Stimulated activated memory B cell treated with anti-CD40 and anti-IgM and Interleukin-4, amounts not matched to agents 10 μg/mL and 1 μg/mL and 100 μg/mL, for 72 hours (primary cell): Measurements from ENCODE around the gene PLCZ1.

Experiments used
- ATAC-seq: fragments of 150-1000 bp; cut with Tn5 transposase; 2 replicates; pipeline ENCODE4 v1.10.0; 2021
- H3K27ac Mint-ChIP-seq: one replicate; pipeline ENCODE4 v1.8.0; 2022; ENCODE audit warnings: mild to moderate bottlenecking, mixed read lengths
- H3K27me3 Mint-ChIP-seq: one replicate; pipeline ENCODE4 v1.8.0; 2022; ENCODE audit warnings: mixed read lengths
- H3K36me3 Mint-ChIP-seq: one replicate; pipeline ENCODE4 v1.8.0; 2022; ENCODE audit warnings: mixed read lengths
- H3K4me1 Mint-ChIP-seq: one replicate; pipeline ENCODE4 v1.8.0; 2022; ENCODE audit warnings: mixed read lengths
- H3K4me3 Mint-ChIP-seq: one replicate; pipeline ENCODE4 v1.8.0; 2022; ENCODE audit warnings: mild to moderate bottlenecking, moderate library complexity, mixed read lengths
- H3K9me3 Mint-ChIP-seq: one replicate; pipeline ENCODE4 v1.8.0; 2022; ENCODE audit warnings: mixed read lengths

Gene PLCZ1

DNA sequence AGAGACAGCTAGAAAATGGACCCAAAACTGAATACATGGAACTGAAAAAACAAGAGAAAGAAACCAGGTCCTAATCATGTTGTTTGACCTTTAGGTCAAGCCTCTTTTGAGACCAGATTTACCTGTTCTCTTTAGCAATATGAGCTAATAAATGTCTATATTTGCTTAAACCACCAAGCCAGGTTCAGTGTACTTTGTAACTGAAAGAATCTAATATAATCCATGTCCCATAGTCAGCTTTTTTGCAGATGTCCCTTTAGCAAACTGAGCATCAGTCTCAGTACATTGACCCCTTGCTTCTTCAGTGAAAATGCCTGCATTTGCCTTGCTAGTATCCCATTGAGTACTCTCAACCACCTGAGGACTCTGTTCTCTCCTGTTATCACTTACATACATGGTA, 61.7 kb downstream of the PLCZ1 start:
- Mint-ChIP-seq H3K9me3 (peaks cover 3% of the 10 kb centered on the region), H3K36me3 (no peaks in the 10 kb centered on the region), H3K4me3 (no peak overlapping the region), H3K27me3 (no peaks in the 10 kb centered on the region), H3K27ac (no peak overlapping the region), H3K4me1 (no peaks in the 10 kb centered on the region)
- no peak for ATAC-seq

- H3K9me3 Mint-ChIP-seq = peaks cover 16% of the 10 kb centered on the region
- no peak overlapping the region for H3K27ac Mint-ChIP-seq
- no peak overlapping the region for H3K4me3 Mint-ChIP-seq
- no peaks in the 10 kb centered on the region for H3K27me3 Mint-ChIP-seq
- no peaks in the 10 kb centered on the region for H3K4me1 Mint-ChIP-seq
- ATAC-seq = no peak
- no peaks in the 10 kb centered on the region for H3K36me3 Mint-ChIP-seq
Measured at GRCh38 chr12:18658829-18659228, 79.0 kb downstream of the PLCZ1 start.

GRCh38 chr12:18658179-18658578, 79.6 kb downstream of the PLCZ1 start:
- no peak overlapping the region for H3K4me3 Mint-ChIP-seq
- H3K4me1 Mint-ChIP-seq = no peaks in the 10 kb centered on the region
- no peaks in the 10 kb centered on the region for H3K36me3 Mint-ChIP-seq
- H3K9me3 Mint-ChIP-seq = peaks cover 15% of the 10 kb centered on the region
- no peak for ATAC-seq
- H3K27ac Mint-ChIP-seq = no peak overlapping the region
- no peaks in the 10 kb centered on the region for H3K27me3 Mint-ChIP-seq

- Mint-ChIP-seq H3K9me3 (peaks cover 11% of the 10 kb centered on the region), H3K36me3 (no peaks in the 10 kb centered on the region), H3K4me1 (no peaks in the 10 kb centered on the region), H3K4me3 (no peak overlapping the region), H3K27me3 (no peaks in the 10 kb centered on the region), H3K27ac (no peak overlapping the region)
- no peak for ATAC-seq
Measured at GRCh38 chr12:18655351-18655750, 82.5 kb downstream of the PLCZ1 start.

- no peak overlapping the region for H3K27ac Mint-ChIP-seq
- no peaks in the 10 kb centered on the region for H3K4me1 Mint-ChIP-seq
- peaks cover 8% of the 10 kb centered on the region for H3K9me3 Mint-ChIP-seq
- no peak overlapping the region for H3K4me3 Mint-ChIP-seq
- no peaks in the 10 kb centered on the region for H3K36me3 Mint-ChIP-seq
- no peak for ATAC-seq
- H3K27me3 Mint-ChIP-seq = no peaks in the 10 kb centered on the region
Measured at GRCh38 chr12:18653465-18653864, 84.3 kb downstream of the PLCZ1 start.

DNA sequence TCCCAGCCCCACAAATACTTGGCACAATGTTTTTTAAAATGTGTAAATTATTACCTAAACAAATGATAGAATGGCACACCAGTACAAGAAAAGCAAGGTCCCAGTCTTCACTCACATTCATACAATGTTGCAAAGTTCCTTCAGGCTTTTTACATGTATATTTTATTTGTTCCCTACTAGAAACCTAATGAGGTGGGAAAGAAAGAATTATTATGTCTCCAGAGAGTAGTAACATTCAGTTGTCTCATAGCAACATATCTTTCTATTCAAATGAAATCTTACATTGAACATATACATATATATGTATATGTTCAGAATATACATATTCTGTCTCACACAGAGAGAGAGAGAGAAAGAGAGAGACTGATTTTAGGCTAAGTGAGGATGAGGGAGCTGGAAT, 85.2 kb downstream of the PLCZ1 start:
- H3K27ac Mint-ChIP-seq = no peak overlapping the region
- H3K4me1 Mint-ChIP-seq = no peaks in the 10 kb centered on the region
- H3K27me3 Mint-ChIP-seq = no peaks in the 10 kb centered on the region
- H3K36me3 Mint-ChIP-seq = no peaks in the 10 kb centered on the region
- no peak for ATAC-seq
- H3K9me3 Mint-ChIP-seq = peaks cover 3% of the 10 kb centered on the region
- no peak overlapping the region for H3K4me3 Mint-ChIP-seq

- H3K4me3 Mint-ChIP-seq = no peak overlapping the region
- no peak overlapping the region for H3K27ac Mint-ChIP-seq
- H3K4me1 Mint-ChIP-seq = no peaks in the 10 kb centered on the region
- H3K36me3 Mint-ChIP-seq = no peaks in the 10 kb centered on the region
- peaks cover 3% of the 10 kb centered on the region for H3K9me3 Mint-ChIP-seq
- no peaks in the 10 kb centered on the region for H3K27me3 Mint-ChIP-seq
- ATAC-seq = no peak
Measured at GRCh38 chr12:18651525-18651924, 86.3 kb downstream of the PLCZ1 start.

DNA sequence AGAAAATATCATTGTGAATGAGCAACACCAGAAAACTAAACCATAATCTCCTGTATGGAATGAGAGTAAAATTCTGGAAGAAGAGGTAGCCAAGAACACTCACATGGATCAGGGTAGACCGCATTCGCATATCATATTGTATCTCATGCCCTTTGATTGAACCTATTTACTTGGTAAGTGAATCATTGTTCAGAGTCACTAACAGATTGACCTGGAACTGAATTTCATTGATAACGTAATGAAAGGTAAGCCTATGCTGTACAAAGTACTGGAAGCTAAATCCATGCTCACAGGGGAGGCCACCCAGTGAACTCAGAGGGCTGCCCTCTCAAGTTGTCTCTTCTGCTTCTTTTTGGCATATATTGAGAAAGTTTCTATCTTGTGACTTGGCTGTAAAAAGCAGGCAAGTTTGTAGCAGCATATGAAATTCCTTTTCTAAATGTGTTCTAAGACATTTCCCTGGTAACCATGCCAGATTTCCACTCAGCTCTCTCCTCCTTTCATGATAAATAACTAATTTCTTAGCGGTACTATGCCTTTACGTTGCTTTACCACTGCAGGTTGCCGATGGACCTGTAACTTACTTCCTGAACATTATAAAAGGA, 91.4 kb downstream of the PLCZ1 start:
- Mint-ChIP-seq H3K36me3 (no peaks in the 10 kb centered on the region), H3K9me3 (peaks cover 8% of the 10 kb centered on the region), H3K27ac (no peak overlapping the region), H3K4me1 (no peaks in the 10 kb centered on the region), H3K4me3 (no peak overlapping the region), H3K27me3 (no peaks in the 10 kb centered on the region)
- ATAC-seq = no peak

DNA sequence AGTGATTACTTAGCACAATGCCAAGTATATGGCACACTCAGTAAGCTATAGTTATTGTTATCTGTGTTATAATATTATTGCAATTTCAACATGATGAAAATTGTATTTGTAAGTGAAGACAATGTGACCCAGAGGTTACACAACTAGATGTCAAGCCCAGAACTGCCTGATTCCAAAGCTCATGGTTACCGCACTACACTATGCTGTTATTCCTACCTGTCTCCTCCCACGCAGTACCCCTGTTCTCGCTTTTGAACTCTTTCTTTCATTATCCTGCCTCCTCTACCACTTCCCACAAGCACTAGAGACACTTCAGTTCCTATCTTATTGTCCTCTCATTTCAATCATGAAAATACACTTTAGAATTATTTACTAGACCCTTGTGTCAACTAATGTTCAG, 93.2 kb downstream of the PLCZ1 start:
- Mint-ChIP-seq H3K27ac (no peak overlapping the region), H3K27me3 (no peaks in the 10 kb centered on the region), H3K36me3 (no peaks in the 10 kb centered on the region), H3K4me1 (no peaks in the 10 kb centered on the region), H3K4me3 (no peak overlapping the region), H3K9me3 (peaks cover 10% of the 10 kb centered on the region)
- no peak for ATAC-seq

DNA sequence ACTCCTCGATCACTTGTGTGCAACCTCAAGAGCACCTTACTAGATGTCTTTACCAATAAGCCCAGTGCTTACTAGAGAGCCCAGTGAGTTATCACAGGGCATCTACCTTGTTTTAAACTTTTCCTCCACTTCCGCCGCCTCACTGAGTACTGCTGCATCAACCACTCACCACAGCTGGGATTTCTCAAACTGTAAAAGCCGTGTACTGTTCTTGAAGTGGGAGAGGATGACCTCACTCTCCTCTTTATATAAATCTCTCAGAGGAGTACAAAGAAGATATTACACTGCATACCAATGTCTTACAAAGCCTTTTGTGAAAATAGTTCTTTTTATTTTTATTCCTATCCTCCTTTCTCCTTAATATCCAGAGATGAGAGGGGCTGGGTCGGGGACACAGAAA, 94.1 kb downstream of the PLCZ1 start:
- Mint-ChIP-seq H3K4me3 (no peak overlapping the region), H3K36me3 (no peaks in the 10 kb centered on the region), H3K4me1 (no peaks in the 10 kb centered on the region), H3K27ac (no peak overlapping the region), H3K27me3 (no peaks in the 10 kb centered on the region), H3K9me3 (peaks cover 10% of the 10 kb centered on the region)
- no peak for ATAC-seq

DNA sequence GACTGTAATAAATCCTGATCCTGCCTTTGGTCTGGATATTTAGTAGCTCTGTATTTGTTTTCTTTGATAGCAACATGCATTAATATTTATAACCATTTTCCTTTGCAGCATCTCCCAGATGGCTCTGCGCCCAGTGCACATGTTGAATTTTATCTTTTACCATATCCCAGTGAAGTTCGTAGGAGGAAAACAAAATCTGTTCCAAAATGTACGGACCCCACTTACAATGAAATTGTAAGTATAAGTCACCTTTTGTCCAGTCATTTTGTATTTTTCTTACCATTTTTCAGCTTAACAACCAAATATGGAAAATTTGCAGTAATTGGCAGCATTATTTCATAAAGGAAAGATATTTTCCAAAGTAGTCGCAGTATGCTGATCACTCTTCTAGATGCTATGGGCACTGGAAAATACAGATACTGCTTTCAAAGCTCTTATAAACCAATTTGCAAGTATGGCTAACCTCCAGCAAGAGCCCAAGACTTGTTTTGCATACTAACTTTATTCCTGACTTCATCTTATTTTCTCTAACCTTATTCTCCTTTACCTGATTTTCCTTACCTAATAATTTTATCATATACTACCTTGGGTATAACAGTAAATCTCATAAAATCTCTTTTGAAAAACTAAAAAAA, 97.4 kb downstream of the PLCZ1 start:
- Mint-ChIP-seq H3K9me3 (peaks cover 10% of the 10 kb centered on the region), H3K4me3 (no peak overlapping the region), H3K4me1 (no peaks in the 10 kb centered on the region), H3K27ac (no peak overlapping the region), H3K36me3 (no peaks in the 10 kb centered on the region), H3K27me3 (no peaks in the 10 kb centered on the region)
- no peak for ATAC-seq

GRCh38 chr12:18634382-18634781, 103.4 kb downstream of the PLCZ1 start:
- H3K27ac Mint-ChIP-seq = no peak overlapping the region
- H3K27me3 Mint-ChIP-seq = no peaks in the 10 kb centered on the region
- no peak for ATAC-seq
- H3K4me1 Mint-ChIP-seq = no peaks in the 10 kb centered on the region
- H3K4me3 Mint-ChIP-seq = no peak overlapping the region
- no peaks in the 10 kb centered on the region for H3K36me3 Mint-ChIP-seq
- H3K9me3 Mint-ChIP-seq = peaks cover 10% of the 10 kb centered on the region
